ENCODE results near the gene MGAT4D. TPM values are rescaled to one million over a fixed set of nuclear protein-coding genes. Genes with fewer than 3 reads are reported as not detected.

The MGAT4D gene
- not detected for total RNA-seq

- no peaks in the 10 kb centered on the region for H3K9me3 ChIP-seq
- intact Hi-C loops (cut with DNase I; ENCODE audit: low total_unique reads) (no loop called here), in situ Hi-C loops (cut with MboI; ENCODE audit: low sequenced_read_pairs in 4 of 4) (no loop called here)
- no peaks in the 10 kb centered on the region for H3K36me3 ChIP-seq
- peak within 1 kb of the TSS in 1 of 4 donors; percentile 18 for H3K4me3 ChIP-seq
- no peak for ATAC-seq
- TF ChIP-seq POLR2A (IDR thresholded peaks at IDR 0.05) (no peak), CTCF (IDR thresholded peaks at IDR 0.05 in 4 of 5, conservative IDR thresholded peaks at IDR 0.05 in 1 of 5) (no peak)
- DNase-seq: no peak
- H3K27me3 ChIP-seq: peaks cover 20 to 41% (median 41%) of the 10 kb centered on the region in 3 donors
- H3K27ac ChIP-seq: no peak within 1 kb of the TSS
- H3K4me1 ChIP-seq: no peaks in the 10 kb centered on the region
Observed at GRCh38 chr4:140497747-140498636, at the start of gene MGAT4D. Gene MGAT4D, minus strand, starts transcription at chr4:140498293. Its CDS starts 71 bp downstream, at chr4:140498222.

GRCh38 chr4:140533951-140534480 is 35.9 kb upstream of the MGAT4D start:
- intact Hi-C loops (cut with DNase I; ENCODE audit: low total_unique reads) (no loop called here), in situ Hi-C loops (cut with MboI; ENCODE audit: low sequenced_read_pairs in 4 of 4) (loop anchor here in 1 of 4 donors (25.0 kb wide), 1 partner anchor 603 kb away; the partner anchor contains the start of gene RNF150)
- Histone ChIP-seq H3K36me3 (peaks cover 0 to 28% of the 10 kb centered on the region in 2 donors), H3K4me3 (no peak overlapping the region), H3K27ac (no peak overlapping the region), H3K4me1 (no peaks in the 10 kb centered on the region), H3K9me3 (no peaks in the 10 kb centered on the region), H3K27me3 (no peaks in the 10 kb centered on the region)
- no peak for TF ChIP-seq POLR2A (IDR thresholded peaks at IDR 0.05)
- no peak for DNase-seq
- ATAC-seq: no peak

- H3K27ac ChIP-seq: no peak overlapping the region
- no peak for TF ChIP-seq CTCF (IDR thresholded peaks at IDR 0.05 in 4 of 5, conservative IDR thresholded peaks at IDR 0.05 in 1 of 5)
- no peak for TF ChIP-seq POLR2A (IDR thresholded peaks at IDR 0.05)
- no peak for DNase-seq
- in situ Hi-C loops (cut with MboI; ENCODE audit: low sequenced_read_pairs in 4 of 4) (loop anchor here in 2 of 4 donors (10.0 to 25.0 kb wide), 2 partner anchors 155 to 608 kb away; partner anchors contain the start of genes SCOC (in 2 of the 2) and RNF150 (in 1 of the 2)), intact Hi-C loops (cut with DNase I; ENCODE audit: low total_unique reads) (no loop called here)
- no peaks in the 10 kb centered on the region for H3K9me3 ChIP-seq
- no peak overlapping the region for H3K4me3 ChIP-seq
- peaks cover 0 to 12% of the 10 kb centered on the region in 2 donors for H3K4me1 ChIP-seq
- peaks cover 0 to 9% of the 10 kb centered on the region in 2 donors for H3K36me3 ChIP-seq
- H3K27me3 ChIP-seq: no peaks in the 10 kb centered on the region
- ATAC-seq: no peak
Observed at GRCh38 chr4:140529434-140529833, 31.3 kb upstream of the MGAT4D start.

DNA sequence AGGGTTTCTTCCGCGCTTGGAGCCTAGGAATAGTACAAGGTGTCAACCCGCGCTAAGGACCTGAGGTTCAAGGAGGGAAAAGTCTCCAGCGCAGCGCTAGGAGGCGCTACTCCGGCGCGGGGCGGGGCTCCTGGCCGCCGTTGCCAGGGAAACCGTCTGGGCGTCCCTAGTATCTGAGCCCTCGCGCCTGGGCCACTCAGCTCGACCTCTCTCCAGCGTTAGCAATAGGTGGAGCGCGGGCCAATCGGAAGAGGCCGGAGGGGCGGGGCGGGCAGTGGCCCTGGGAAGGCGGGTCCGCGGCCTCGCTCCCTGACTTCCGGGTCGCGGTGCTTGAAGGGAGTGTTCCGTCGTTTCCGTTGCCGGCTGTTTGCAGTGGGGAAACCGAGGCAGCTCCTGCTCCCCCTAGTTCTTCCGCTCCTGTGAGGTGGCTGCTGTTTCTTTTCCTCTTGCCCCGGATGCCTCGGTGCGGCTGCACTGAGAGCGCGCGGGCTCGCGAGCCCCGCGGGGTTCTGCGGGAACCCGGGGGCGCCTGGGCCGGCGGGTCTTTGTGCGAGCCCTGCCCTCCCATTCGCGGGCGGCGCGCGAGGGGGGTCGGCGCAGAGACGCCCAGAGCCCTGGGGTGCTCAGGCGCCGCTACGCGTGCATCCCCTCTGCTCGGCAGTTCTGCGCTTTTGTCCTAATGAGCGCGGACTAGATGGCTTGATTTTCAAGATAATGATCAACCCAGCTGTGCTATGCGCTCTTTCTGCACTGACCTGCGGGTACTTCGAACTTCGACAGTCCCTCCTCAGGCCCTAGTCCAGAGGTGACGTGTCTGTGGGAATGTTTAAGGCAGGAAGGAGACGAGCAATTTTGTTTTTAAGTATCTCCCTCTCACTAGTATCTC is 26.0 kb upstream of the MGAT4D start, which contains the start of gene ELMOD2:
TSS of gene ELMOD2 (plus strand) at position 312 of the 886 bp plus-strand sequence. CDS start 1,261 bp downstream, outside the sequence.
- DNase-seq: peak; percentile 97 to 98
- H3K36me3 ChIP-seq: peaks cover 0 to 9% of the 10 kb centered on the region in 2 donors
- peak in 1 of 2 donors; percentile 34 for TF ChIP-seq POLR2A (IDR thresholded peaks at IDR 0.05)
- peak; percentile 71 to 94 (median 81) for TF ChIP-seq CTCF (IDR thresholded peaks at IDR 0.05 in 4 of 5, conservative IDR thresholded peaks at IDR 0.05 in 1 of 5)
- no peaks in the 10 kb centered on the region for H3K9me3 ChIP-seq
- no peaks in the 10 kb centered on the region for H3K27me3 ChIP-seq
- H3K4me3 ChIP-seq: peak within 1 kb of the TSS; percentile 67 to 87 (median 86)
- intact Hi-C loops (cut with DNase I; ENCODE audit: low total_unique reads): loop anchor here (2.0 to 5.0 kb wide), 4 partner anchors 151 to 608 kb away; partner anchors contain the start of genes MAML3, RNF150 and SCOC
- H3K4me1 ChIP-seq: peaks cover 2 to 18% of the 10 kb centered on the region in 2 donors
- in situ Hi-C loops (cut with MboI; ENCODE audit: low sequenced_read_pairs in 4 of 4): loop anchor here in 2 of 4 donors (10.0 kb wide), 1 partner anchor 149 kb away; the partner anchor contains the start of gene SCOC (in 2 of the 2)
- ATAC-seq: peak; percentile 99
- H3K27ac ChIP-seq: peak within 1 kb of the TSS; percentile 76 to 90 (median 81)

Data from gastrocnemius medialis (tissue), 4 donors.